ENCODE results near the gene ZNF497.

Gene ZNF497

GRCh38 chr19:58392945-58393724 lies 30.6 kb upstream of the ZNF497 start:
- no peak overlapping the region for H3K4me3 ChIP-seq (replicated peaks; ENCODE audit: low read depth, low read length)
- no peak for TF ChIP-seq CTCF (IDR thresholded peaks at IDR 0.05; ENCODE audit: low read length, missing control alignments)
- DNase-seq (ENCODE audit: low read depth): no peak

- DNase-seq (ENCODE audit: low read depth): no peak
- no peak for TF ChIP-seq CTCF (IDR thresholded peaks at IDR 0.05; ENCODE audit: low read length, missing control alignments)
- peak overlapping the region; percentile 85 for H3K4me3 ChIP-seq (replicated peaks; ENCODE audit: low read depth, low read length)
These were observed 25.6 kb upstream of the ZNF497 start for GRCh38 chr19:58388175-58388526.

GRCh38 chr19:58387338-58388174 lies 25.0 kb upstream of the ZNF497 start:
- H3K4me3 ChIP-seq (replicated peaks; ENCODE audit: low read depth, low read length): peak overlapping the region; percentile 85
- TF ChIP-seq CTCF (IDR thresholded peaks at IDR 0.05; ENCODE audit: low read length, missing control alignments): no peak
- DNase-seq (ENCODE audit: low read depth): no peak

- DNase-seq (ENCODE audit: low read depth): peak; percentile 99
- H3K4me3 ChIP-seq (replicated peaks; ENCODE audit: low read depth, low read length): peak within 1 kb of the TSS; percentile 85
- no peak for TF ChIP-seq CTCF (IDR thresholded peaks at IDR 0.05; ENCODE audit: low read length, missing control alignments)
These were observed 24.2 kb upstream of the ZNF497 start, which contains the start of gene RPS5 for GRCh38 chr19:58386576-58387337. TSS of gene RPS5 (plus strand) at chr19:58387269. CDS start at chr19:58388138, 869 bp downstream.

GRCh38 chr19:58385891-58386575 lies 23.5 kb upstream of the ZNF497 start:
- no peak for DNase-seq (ENCODE audit: low read depth)
- no peak for TF ChIP-seq CTCF (IDR thresholded peaks at IDR 0.05; ENCODE audit: low read length, missing control alignments)
- peak overlapping the region; percentile 85 for H3K4me3 ChIP-seq (replicated peaks; ENCODE audit: low read depth, low read length)

GRCh38 chr19:58385313-58385890 lies 22.9 kb upstream of the ZNF497 start:
- H3K4me3 ChIP-seq (replicated peaks; ENCODE audit: low read depth, low read length): peak overlapping the region; percentile 85
- no peak for TF ChIP-seq CTCF (IDR thresholded peaks at IDR 0.05; ENCODE audit: low read length, missing control alignments)
- DNase-seq (ENCODE audit: low read depth): no peak

Data from fibroblast of pulmonary artery (primary cell).